HG02943 (cell line): ENCODE results near the gene DLK1.

ENCODE experiments used
- ATAC-seq: cut with Tn5 transposase; IDR thresholded peaks from one replicate; pipeline ENCODE4 v1.9.1; 2021; ENCODE audit warnings: mild to moderate bottlenecking, low read depth, moderate library complexity; ENCODE audit not compliant: unreplicated experiment

The DLK1 gene

DNA sequence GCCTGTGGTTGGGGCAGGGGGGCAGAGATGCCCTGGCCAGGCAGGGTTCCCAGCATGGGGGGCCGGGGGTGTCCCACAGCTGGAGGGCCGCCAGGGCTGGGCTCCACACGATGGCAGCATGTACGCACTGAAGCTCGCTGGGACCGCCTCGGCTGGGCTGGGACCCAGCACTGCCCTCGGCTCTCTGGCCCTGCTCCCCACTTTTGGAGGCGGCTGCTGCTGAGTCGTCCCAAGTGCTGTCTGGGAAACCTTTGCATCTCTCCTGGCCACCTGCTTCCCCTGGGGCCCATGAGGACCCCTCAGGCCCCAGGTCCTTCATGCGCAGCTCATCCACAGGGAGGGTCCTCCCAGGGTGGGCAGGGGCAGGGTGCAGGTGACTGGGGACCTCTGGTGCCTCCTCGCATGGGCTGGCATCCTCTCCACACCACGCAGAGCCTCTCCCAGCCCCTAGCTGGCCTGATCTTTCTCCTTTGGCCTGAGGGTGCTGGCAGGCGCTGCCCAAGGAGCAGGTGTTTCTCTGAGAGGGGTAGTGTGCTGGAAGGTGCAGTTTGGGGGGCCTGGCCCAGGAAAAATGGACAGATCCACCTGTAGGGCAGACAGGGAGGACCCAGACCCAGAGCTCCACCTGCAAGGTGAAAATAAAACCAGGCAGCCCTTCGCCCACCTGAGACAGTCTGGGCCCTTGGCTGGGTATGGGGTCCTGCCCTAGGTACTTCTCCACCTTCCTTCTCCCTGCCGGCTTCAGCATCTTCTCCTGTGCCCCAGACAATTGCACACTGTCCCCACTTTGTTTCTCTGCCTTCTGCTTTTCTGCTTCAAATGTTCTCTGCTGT lies 46.9 kb downstream of the DLK1 start:
- ATAC-seq, result no peak

DNA sequence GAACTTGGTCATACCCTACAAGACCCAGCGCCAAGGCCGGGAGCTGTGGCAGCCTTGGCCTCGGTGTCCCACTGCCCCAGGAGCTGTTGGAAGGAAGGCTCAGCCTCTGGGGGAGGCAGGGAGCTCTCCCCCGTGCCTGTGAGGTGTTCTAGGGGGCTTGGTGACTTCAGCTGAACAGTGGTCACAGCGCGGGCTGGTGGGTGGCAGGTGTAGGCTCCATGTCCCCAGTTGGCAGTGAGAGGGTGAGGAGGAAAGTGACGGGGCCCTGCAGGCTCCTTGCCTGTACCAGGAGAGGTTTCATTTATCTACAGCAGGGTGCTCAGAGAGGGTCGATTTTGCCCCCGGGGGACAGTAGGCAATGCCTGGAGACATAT lies 47.5 kb downstream of the DLK1 start:
- ATAC-seq, result no peak

DNA sequence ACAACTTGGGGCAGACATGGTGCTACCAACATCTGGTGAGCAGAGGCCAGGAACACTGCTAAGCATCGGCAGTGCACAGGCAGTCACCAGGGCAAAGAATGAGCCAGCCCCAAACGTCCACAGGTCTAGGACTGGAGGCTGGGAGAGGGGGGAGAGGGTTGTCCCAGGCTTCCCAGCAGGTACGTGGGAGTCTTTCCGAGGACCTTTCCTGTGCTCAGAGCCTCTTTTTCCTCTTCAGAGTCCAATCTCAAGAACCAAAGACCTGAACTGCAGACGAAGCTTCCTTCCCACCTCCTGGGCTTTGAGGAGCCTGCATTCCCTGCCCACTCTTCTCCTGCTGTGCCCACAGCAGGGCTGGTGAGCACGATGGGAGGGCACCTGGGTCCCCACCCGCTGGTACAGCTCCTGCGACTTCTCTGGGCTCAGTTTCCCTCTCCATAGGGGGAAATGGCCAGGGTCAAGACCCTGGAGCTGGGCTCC lies 48.7 kb downstream of the DLK1 start:
- no peak for ATAC-seq

DNA sequence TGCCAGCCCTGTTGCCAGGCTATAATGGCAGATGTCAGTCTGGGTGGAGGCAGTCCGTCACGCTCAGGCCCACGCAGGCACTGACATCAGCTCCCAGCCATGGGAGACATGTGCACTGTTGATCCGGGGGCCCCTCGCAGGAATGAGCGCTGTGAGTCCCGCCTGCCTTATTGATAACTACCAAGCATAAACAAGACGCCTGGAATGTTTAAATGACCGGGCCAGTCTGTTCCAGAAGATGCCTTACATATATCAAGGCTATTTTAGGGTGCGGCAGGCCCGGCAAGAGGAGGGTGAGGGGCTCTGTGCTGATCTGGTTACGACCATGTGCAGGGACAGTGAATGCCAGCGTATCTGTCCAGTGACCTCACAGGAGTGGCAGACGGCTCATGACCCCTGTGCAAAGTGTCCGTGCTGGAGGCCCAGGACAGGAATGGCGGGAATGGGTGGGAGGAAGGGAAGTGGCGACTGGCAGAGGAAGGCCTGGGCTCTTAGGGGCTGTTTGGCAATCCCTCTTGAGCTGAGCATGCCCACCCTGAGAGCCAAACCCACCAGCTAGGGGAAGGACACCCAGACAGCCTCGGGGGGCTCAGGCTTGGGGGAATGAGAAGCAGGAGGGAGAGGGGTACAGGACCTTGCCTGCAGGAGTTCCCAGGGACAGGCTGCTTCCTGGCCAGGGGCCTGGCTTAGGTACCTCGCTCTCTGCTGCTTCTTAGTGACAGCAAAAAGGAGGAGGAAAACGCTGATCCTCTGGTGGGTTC lies 49.3 kb downstream of the DLK1 start:
- ATAC-seq, result no peak

DNA sequence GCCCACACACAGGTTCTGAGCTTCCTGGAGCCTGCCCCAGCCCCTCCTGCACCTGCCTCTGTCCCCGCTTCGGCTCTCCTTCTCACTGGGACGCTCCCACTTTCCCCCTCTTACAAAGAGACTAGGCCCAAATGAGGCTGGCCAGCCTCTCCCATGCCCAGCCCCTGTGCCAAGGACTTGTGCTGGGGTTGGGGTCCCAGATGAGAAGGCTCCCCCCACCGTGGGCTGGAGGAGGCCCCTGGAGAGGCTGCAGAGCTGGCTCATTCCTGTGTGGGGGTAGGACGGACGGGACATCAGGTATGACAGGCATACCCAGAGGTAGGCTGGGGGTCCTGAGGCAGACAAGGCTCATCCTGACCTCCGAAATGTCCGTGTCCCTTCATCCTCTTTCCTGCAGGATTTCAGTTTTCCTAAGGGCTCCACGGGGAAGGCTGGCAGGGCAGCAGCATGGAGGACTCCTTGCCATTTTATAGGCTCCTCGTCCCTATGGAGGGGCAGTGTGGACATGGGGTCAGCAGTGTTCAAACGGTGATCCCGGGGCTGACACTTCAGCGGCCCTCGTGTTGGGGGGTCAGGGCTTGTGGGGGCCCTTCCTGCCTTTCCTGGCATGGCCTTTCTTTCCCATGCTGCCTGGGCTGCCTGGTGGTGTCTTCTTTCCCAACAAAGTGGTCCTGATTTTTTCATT lies 50.1 kb downstream of the DLK1 start:
- no peak for ATAC-seq

DNA sequence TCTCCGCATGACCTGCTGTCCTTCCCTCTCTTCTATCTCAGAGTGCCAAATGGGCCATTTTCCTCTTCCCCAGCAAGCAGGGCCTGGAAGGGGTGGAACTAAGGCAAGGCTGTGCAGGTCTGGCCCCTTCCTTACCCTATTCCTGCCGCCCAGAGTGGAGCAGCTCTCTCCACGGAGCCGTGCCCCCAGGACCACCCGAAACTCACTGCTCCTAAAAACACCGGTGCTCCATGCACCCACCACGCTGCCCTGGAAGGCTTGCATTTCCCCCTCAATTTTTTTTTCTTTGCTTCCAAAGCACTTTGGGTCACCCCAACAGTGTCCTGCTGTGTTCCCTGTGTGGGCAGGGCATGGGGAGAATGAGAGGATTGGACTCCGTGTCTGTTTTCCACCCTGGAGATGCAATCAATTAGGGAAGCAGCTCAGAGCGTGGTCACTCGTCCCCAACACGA lies 50.7 kb downstream of the DLK1 start:
- ATAC-seq, result no peak

DNA sequence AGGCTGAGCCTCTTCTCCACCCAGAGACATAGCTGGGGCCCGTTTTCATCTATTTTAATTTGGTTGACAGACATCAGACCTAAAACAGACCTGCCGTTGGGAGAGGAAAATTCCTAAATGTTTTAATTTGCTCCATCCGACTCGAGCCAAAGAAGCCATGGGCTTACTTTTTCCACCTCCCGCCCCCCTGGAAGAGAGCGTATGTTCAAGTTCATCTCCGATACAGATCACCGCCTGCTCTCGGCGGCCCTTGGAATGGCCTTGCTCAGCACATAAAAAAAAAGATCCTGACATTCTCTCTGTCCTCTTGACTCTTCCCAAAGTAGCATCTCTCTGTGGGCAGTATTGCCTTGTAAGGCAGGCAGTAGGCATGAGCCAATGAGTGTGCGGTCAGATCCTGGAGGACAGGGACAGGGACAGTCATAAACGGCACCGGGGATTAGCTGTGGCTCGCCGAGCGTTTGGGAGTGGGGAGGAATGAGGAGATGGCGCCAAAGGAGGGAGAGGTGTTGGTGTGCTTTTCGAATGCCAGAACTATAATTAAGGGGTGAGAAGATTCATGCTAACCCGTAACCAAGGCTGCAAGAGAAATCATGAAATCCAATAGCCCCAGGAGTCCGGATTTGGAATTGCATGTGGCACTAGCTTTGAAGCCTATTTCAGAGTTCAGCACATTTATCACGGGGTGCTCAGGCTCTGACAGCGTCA lies 51.3 kb downstream of the DLK1 start:
- ATAC-seq, result no peak

DNA sequence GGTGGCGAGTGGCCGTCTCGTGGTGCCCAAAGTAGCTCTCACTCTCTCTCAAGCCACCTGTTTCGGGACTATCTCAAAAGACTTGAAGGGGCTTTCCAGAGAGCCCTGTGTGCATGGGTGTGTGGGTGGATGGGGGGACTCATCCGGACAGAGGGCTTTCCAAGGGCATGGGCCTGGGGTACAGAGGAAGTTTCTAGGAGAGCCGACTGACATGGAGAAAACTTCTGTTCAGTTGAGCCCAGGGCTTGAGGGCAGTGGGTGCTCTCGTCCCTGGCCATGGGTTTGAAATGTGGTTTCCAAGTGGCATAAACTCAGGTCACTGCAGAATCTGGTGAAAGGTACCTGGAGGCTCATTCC lies 51.8 kb downstream of the DLK1 start:
- ATAC-seq, result no peak

DNA sequence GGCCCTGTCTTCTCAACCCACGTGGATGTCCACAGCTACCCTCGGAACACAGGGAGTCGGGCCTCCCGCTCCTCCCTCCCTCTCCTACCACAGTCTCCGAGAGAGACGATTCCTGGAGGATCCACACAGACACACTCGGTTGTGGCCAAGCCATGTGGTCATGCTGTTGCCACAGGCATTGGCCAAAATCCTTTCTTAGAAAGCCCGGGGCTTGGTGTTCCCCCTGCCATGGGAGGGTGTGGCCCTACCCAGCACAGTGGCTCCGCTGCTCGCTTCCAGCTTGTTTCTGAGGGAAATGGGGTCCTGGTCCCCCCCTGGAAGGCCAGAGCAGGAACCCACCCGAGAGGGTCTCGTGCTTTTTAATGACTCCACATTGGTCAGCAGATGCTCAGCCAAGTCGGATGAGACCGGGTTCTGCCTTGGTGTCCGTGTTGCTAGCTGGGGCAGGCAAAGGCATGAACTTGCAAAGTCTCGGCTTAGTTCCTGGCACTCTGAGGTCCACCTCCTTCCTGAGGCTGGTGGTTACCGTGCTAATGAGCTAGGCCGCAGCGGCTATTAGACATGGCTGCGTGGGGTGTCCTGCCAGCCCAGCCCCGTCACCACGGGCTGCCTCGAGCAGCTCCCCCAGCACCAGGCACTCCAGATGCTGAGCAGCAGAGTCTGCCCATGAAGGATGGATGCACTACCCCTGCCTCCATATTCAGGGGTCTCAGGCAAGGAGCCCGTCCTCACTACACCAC lies 52.4 kb downstream of the DLK1 start:
- ATAC-seq, result no peak

DNA sequence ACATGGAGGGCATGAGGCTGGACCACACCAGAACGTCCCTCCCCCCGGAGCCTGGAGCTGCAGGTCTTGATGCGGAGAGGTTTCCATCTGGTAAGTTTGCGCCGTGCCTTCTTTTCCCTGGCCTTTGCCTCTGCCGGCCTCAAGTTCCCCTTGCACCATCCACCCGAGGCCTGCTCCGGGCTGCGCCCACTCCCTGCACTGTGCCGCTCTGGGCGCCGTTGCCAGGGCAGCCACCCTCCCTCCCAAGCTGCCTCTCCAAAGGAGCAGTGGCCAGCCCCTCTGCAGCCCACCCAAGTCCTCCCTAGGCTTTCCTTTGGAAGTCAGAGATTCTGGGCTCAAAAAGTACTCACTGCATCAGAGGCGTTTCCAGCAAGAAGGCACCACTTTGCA lies 53.0 kb downstream of the DLK1 start:
- no peak for ATAC-seq

DNA sequence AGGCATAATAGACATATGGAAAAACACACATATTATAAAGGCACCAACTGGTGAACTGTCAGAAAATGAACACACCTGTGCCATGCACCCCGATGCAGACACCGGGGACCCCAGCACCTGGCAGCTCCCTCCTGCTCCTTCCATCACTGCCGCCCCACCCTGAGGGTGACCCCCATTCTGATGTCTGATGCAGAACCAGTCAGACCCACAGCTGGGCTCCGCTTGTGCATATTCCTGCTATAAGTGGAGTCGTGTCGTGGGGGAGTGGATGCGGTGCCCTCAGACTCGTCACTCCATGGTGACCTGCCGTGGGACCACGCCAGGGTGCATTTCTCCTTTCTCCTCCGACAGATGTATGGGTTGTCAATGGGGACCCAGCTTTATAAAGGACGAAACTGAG lies 53.6 kb downstream of the DLK1 start:
- no peak for ATAC-seq

DNA sequence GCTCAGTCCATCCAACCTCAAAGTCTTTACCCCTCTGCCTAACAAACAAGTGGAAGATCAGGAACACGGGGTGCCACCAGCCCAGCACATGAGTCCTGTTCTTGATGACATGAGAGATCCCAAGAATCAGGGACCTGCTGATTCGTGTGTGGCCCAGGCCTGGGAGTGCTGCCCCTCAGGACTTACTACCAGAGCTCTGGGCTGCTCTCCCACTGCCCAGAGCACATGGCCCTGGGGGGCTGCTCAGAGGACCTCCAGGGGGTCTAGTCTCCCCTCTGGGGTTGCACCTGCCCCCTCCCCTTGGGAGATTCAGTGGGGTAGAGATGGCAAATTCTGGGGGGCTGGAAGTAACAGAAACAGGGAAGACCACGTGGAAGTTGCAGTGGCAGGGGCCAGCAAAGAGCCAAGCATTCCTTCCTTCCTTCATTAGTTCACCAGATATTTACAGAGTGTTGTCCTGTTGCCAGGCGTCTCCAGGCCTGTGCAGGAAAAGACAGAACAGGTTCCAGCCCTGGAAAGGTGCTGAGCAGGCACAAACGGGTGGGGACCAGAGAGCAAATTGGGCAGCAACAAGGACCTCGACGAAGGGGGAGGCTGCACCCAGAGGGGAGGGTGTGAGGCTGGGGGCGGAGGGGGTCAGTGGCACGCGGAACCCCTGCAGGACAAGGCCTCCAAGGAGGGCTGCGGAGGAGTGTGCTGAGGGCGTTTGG lies 54.1 kb downstream of the DLK1 start:
- no peak for ATAC-seq

DNA sequence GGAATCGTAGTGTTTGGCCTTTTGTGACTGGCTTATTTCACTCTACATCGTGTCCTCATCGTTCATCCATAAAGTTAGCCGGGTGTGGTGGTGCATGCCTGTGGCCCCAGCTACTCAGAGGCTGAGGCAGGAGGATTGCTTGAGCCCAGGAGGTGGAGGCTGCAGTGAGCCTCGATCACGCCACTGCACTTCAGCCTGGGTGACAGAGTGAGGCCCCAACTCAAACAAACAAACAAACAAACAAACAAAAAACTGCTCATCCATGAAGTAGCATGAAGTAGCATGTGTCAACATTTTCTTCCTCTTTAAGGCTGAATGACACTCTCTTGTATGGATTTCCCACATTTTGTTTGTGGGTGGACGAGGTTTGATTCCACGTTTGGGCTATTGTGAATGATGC lies 55.3 kb downstream of the DLK1 start:
- no peak for ATAC-seq

DNA sequence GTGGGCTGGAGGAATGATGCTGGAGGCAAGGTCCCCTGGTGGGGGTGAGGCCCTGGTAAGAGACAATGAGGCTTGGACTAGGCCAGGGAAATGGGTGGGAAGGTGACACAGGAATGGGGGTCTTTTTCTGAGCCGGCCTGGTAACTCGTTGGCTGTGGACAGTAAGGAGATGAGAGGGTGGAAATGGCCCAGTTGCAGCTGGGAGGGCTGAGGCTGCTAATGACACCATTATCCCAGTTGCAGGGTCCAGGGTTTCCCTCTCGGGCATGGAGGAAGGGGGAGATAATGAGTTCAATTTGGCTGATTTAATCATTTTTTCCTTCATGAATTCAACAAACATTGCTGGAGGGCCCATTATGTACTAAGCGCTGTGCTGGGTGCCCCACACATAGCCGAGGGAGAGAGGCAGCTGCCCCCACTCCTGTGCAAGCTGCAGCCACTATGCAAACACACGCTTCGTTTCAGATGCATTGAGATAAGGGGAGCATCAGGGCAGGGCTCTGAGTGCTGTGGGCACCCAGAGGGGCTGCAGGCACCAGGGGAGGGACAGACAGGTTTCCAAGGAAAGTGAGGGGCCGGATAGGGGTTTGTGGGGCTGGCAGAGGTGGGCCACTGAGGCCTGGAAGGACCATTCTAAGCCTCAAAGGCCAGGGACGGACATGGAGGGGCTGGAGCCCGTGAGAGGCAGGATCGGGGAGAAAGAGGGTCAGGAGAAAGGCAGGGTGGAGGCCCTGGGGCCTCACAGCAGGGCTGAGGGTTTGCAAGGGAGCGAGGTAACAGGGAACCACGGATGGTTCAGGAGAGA lies 56.0 kb downstream of the DLK1 start:
- ATAC-seq, result no peak

DNA sequence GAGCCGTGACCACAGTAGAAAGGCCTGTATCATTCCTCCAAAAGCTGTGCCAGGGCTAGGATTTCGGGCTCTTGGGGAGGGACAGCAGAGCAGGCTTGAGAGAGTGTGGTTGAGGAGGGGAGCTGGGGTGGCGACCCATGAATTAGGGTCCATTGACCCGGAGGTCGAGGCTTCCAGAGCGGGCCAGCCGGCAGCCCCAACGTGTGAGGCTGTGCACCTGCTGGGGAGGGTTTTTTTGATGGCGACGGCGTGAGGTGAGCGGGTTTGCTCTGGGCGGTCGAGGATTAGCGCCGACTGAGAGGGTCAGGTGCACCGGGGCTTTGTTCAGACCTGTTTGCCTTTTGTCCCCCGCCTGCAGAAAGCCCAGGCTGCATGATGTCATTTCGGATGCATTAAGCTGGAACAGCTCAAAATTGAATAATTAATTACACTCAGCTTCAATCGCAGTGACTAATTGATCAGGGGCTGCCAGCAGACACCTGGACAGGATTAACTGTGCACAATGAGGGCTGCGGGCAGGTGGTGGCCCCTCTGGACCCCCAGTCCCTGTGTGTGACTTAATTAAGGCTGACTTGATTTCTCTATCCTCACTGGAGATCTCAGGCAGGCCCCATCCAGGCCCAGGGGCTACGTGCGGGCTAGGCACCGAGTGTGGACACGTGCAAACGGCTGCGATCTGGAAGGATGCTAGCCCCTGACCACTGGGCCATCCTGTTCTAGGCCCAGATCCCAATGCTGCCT lies 57.1 kb downstream of the DLK1 start:
- no peak for ATAC-seq

DNA sequence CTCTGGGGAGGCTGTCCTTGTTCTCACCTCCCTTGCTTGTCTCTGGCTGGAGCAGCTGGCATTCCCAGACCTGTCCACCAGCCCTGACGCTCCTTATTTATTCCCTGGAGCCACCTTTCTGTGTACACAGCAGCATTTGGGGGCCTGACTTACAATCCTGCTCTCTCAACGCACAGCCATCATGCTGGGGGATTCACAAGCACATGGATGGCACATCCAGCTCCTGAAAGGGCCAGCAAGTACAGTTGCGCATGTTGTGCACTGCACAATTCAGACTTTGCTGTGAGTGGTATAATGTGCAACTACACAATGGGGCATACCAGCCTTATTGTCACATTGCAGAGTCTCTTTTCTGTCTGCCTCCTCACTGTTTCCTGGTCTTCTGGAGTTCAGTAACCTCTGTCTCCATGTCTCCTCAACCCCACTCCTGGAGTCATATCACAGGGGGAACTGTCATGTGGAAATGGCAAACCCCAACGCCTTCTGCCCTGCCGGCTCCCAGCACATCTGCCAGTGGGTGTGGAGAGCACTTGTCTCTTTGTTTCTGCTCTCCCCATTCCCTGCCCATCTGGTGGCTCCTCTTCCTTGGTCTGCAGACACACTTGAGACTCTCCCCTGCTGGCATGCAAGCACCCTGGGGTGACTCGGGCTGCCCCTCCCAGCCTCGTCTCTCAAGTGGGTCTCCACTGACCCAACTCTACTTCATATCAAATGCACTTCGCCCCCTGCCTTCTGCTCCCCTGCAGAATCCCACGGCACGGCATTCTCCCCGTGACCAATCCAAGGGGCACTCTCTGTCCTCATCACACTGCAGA lies 58.0 kb downstream of the DLK1 start:
- ATAC-seq, result no peak

DNA sequence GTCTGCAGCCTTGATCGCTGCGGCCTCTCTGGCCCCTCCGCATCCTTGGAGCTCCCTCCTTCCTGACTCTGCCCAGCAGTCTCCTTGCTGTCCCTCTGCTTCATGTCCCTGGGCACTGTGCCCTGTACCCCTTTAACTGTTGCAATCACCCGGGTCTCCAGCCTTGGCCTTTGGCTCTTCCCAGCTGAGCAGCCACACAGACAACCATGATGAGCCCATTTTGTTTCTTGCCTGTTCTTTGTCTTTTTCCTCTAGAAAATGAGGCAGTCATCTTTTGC lies 58.6 kb downstream of the DLK1 start:
- no peak for ATAC-seq
